ENCODE measurements around the gene CROCC2.

The CROCC2 gene

GRCh38 chr2:240925191-240925567, 19.0 kb downstream of the CROCC2 start:
- FAIRE-seq, result no peak

GRCh38 chr2:240925568-240926515, 19.7 kb downstream of the CROCC2 start:
- FAIRE-seq, result no peak

- no peak for FAIRE-seq
Measured at GRCh38 chr2:240926516-240927389, 20.6 kb downstream of the CROCC2 start.

GRCh38 chr2:240927390-240927781, 21.2 kb downstream of the CROCC2 start:
- FAIRE-seq, result no peak

GRCh38 chr2:240928476-240929363, 22.6 kb downstream of the CROCC2 start:
- FAIRE-seq, result no peak

GRCh38 chr2:240929364-240930095, 23.4 kb downstream of the CROCC2 start:
- FAIRE-seq, result no peak

GRCh38 chr2:240930096-240930630, 24.0 kb downstream of the CROCC2 start:
- no peak for FAIRE-seq

GRCh38 chr2:240930631-240931318, 24.6 kb downstream of the CROCC2 start:
- no peak for FAIRE-seq

GRCh38 chr2:240931319-240931949, 25.3 kb downstream of the CROCC2 start:
- no peak for FAIRE-seq

GRCh38 chr2:240932001-240932723, 26.0 kb downstream of the CROCC2 start:
- no peak for FAIRE-seq

GRCh38 chr2:240932724-240933047, 26.6 kb downstream of the CROCC2 start:
- no peak for FAIRE-seq

- no peak for FAIRE-seq
Measured at GRCh38 chr2:240933048-240933965, 27.2 kb downstream of the CROCC2 start.

- no peak for FAIRE-seq
Measured at GRCh38 chr2:240933966-240934700, 28.0 kb downstream of the CROCC2 start.

- no peak for FAIRE-seq
Measured at GRCh38 chr2:240934701-240935102, 28.6 kb downstream of the CROCC2 start.

GRCh38 chr2:240935103-240935876, 29.2 kb downstream of the CROCC2 start:
- no peak for FAIRE-seq

- FAIRE-seq, result no peak
Measured at GRCh38 chr2:240936106-240936505, 30.0 kb downstream of the CROCC2 start.

- FAIRE-seq, result no peak
Measured at GRCh38 chr2:240946046-240946445, 39.9 kb downstream of the CROCC2 start.
